ENCODE measurements around the gene FSD1L. TPM values are rescaled to one million over a fixed set of nuclear protein-coding genes. Genes with fewer than 3 reads are reported as not detected.

The FSD1L gene
- total and polyA plus RNA-seq, 2 donors (not counting 1 experiment from before 2014, with no cell fraction given) = 0.70 to 15.2 TPM

DNA sequence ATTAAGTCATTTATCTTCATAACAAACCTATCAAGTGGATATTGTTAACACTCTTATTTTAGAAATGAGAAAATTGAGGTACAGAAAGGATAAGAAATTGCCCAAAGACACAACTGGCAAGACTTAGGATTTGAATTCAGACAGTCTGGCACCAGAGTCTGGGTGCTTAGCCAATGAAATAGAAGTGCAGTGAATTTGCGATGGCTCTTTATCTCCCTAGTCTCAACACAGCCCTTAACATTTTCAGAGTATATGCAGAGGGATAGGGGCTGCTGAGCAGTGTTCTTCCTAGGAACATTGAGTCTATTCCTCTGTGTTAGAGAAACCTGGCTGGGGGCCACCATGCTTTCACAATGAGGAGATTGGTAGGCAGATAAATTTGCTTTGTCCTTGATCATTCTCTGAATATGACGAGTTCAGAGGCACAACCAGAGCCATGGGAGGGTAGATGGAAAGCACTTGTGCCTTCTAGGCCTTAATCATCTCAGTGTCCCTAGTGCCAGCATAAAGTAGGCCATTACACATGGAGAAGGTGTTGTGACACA, 6.1 kb upstream of the FSD1L start:
- H4K20me1 ChIP-seq (ENCODE audit: control insufficient read depth, insufficient read depth, low read length, poor library complexity, severe bottlenecking) = no peaks in the 10 kb centered on the region
- no peaks in the 10 kb centered on the region for H3K79me2 ChIP-seq (ENCODE audit: control insufficient read depth, insufficient read depth, low read length)
- H3K27me3 ChIP-seq (replicated peaks in 1 of 4; ENCODE audit: control extremely low read depth in 1 of 4, control insufficient read depth in 3 of 4, insufficient read depth in 4 of 4, low read length in 3 of 4) = no peaks in the 10 kb centered on the region
- intact Hi-C loops (cut with micrococcal nuclease) = loop anchor here (10.0 kb wide), 1 partner anchor 697 kb away; the partner anchor contains the start of gene NIPSNAP3A
- no peaks in the 10 kb centered on the region for H3K4me1 Mint-ChIP-seq
- no CpG with 5 or more reads among the region's 2 CpGs for WGBS (ENCODE audit: insufficient coverage)
- no peak overlapping the region for H3K27ac Mint-ChIP-seq
- H3K4me2 ChIP-seq (replicated peaks; ENCODE audit: low read depth, low read length, poor library complexity, severe bottlenecking) = no peak overlapping the region
- no peaks in the 10 kb centered on the region for H3K36me3 ChIP-seq (replicated peaks in 1 of 2; ENCODE audit: control extremely low read depth in 1 of 2, control insufficient read depth in 1 of 2, extremely low read depth in 1 of 2, insufficient read depth in 2 of 2, low read length in 1 of 2)
- H3K4me3 Mint-ChIP-seq = no peak overlapping the region
- ChIA-PET POLR2A (no interaction called here), CTCF (interaction anchor here (0.6 kb wide), 1 partner anchor 55 kb away, joined by 3 read pairs; no protein-coding TSS in a partner anchor)
- H3K9ac ChIP-seq (ENCODE audit: low read length) = no peak overlapping the region
- no peaks in the 10 kb centered on the region for H3K4me1 ChIP-seq (ENCODE audit: control insufficient read depth in 2 of 2, insufficient read depth in 2 of 2, low read length in 2 of 2)
- no peak overlapping the region for H2AFZ ChIP-seq (ENCODE audit: insufficient read depth, low read depth, low read length, poor library complexity, severe bottlenecking)
- no peak for DNase-seq
- no peaks in the 10 kb centered on the region for H3K9me3 Mint-ChIP-seq (ENCODE audit: insufficient read depth)
- ATAC-seq (ENCODE audit: low read depth) = no peak
- H3K9me3 ChIP-seq (ENCODE audit: control extremely low read depth in 1 of 3, control insufficient read depth in 2 of 3, insufficient read depth in 1 of 3, low read length in 2 of 3) = no peaks in the 10 kb centered on the region
- TF ChIP-seq EZH2 (IDR thresholded peaks at IDR 0.05; ENCODE audit: borderline replicate concordance, insufficient read depth, low read depth, low read length, poor library complexity, severe bottlenecking) = no peak
- TF ChIP-seq, protein P1, sequence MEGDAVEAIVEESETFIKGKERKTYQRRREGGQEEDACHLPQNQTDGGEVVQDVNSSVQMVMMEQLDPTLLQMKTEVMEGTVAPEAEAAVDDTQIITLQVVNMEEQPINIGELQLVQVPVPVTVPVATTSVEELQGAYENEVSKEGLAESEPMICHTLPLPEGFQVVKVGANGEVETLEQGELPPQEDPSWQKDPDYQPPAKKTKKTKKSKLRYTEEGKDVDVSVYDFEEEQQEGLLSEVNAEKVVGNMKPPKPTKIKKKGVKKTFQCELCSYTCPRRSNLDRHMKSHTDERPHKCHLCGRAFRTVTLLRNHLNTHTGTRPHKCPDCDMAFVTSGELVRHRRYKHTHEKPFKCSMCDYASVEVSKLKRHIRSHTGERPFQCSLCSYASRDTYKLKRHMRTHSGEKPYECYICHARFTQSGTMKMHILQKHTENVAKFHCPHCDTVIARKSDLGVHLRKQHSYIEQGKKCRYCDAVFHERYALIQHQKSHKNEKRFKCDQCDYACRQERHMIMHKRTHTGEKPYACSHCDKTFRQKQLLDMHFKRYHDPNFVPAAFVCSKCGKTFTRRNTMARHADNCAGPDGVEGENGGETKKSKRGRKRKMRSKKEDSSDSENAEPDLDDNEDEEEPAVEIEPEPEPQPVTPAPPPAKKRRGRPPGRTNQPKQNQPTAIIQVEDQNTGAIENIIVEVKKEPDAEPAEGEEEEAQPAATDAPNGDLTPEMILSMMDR (IDR thresholded peaks at IDR 0.05) = no peak
- H3K4me3 ChIP-seq (ENCODE audit: control extremely low read depth in 1 of 5, extremely low read depth in 1 of 5, insufficient read depth in 1 of 5, low read depth in 2 of 5, low read length in 4 of 5) = no peak overlapping the region
- no peaks in the 10 kb centered on the region for H3K27me3 Mint-ChIP-seq
- H3K27ac ChIP-seq (ENCODE audit: low read length in 2 of 2) = no peak overlapping the region

DNA sequence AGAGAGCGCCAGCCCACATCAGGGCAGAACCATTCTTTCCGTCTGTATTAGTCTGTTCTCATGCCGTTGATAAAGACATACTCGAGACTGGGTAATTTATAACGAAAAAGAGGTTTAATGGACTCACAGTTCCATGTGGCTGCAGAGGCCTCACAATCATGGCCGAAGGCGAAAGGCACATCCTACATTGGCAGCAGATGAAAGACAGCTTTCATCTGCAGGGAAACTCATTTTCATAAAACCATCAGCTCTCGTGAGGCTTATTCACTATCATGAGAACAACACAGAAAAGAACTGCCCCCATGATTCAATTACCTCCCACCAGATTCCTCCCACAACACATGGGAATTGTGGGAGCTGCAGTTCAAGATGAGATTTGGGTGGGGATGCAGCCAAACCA, 4.7 kb upstream of the FSD1L start:
- Histone ChIP-seq H3K79me2 (ENCODE audit: control insufficient read depth, insufficient read depth, low read length) (no peaks in the 10 kb centered on the region), H3K4me1 (ENCODE audit: control insufficient read depth in 2 of 2, insufficient read depth in 2 of 2, low read length in 2 of 2) (peaks cover 3 to 6% of the 10 kb centered on the region in 2 donors), H3K27me3 (replicated peaks in 1 of 4; ENCODE audit: control extremely low read depth in 1 of 4, control insufficient read depth in 3 of 4, insufficient read depth in 4 of 4, low read length in 3 of 4) (no peaks in the 10 kb centered on the region), H3K4me2 (replicated peaks; ENCODE audit: low read depth, low read length, poor library complexity, severe bottlenecking) (no peak overlapping the region), H3K27ac (ENCODE audit: low read length in 2 of 2) (no peak overlapping the region), H3K9ac (ENCODE audit: low read length) (no peak overlapping the region), H3K4me3 (ENCODE audit: control extremely low read depth in 1 of 5, extremely low read depth in 1 of 5, insufficient read depth in 1 of 5, low read depth in 2 of 5, low read length in 4 of 5) (no peak overlapping the region), H2AFZ (ENCODE audit: insufficient read depth, low read depth, low read length, poor library complexity, severe bottlenecking) (no peak overlapping the region), H3K36me3 (replicated peaks in 1 of 2; ENCODE audit: control extremely low read depth in 1 of 2, control insufficient read depth in 1 of 2, extremely low read depth in 1 of 2, insufficient read depth in 2 of 2, low read length in 1 of 2) (no peaks in the 10 kb centered on the region), H4K20me1 (ENCODE audit: control insufficient read depth, insufficient read depth, low read length, poor library complexity, severe bottlenecking) (no peaks in the 10 kb centered on the region), H3K9me3 (ENCODE audit: control extremely low read depth in 1 of 3, control insufficient read depth in 2 of 3, insufficient read depth in 1 of 3, low read length in 2 of 3) (no peaks in the 10 kb centered on the region)
- Mint-ChIP-seq H3K27ac (no peak overlapping the region), H3K27me3 (no peaks in the 10 kb centered on the region), H3K4me3 (no peak overlapping the region), H3K9me3 (ENCODE audit: insufficient read depth) (no peaks in the 10 kb centered on the region), H3K4me1 (peaks cover 7% of the 10 kb centered on the region)
- POLR2A ChIA-PET = no interaction called here
- TF ChIP-seq, protein P1 (IDR thresholded peaks at IDR 0.05) = no peak
- TF ChIP-seq EZH2 (IDR thresholded peaks at IDR 0.05; ENCODE audit: borderline replicate concordance, insufficient read depth, low read depth, low read length, poor library complexity, severe bottlenecking) = no peak
- DNase-seq (no peak), ATAC-seq (ENCODE audit: low read depth) (no peak)
- 95% methylated on average over 7 of the region's 8 CpGs for WGBS (ENCODE audit: insufficient coverage)
- intact Hi-C loops (cut with micrococcal nuclease) = loop anchor here (10.0 kb wide), 1 partner anchor 698 kb away; the partner anchor contains the start of gene NIPSNAP3A
- CTCF ChIA-PET = interaction anchor here (0.6 kb wide), 1 partner anchor 284 kb away, joined by 4 read pairs; no protein-coding TSS in a partner anchor
